Measurements from ENCODE around the gene ANKS1A. TPM values are rescaled to one million over a fixed set of nuclear protein-coding genes. Genes with fewer than 3 reads are reported as not detected.
A peak's percentile ranks its signal among the peaks of the same experiment; 100 is the strongest.
"Not testable (repeated sequence)": the region's sequence is repeated elsewhere in the genome, so short reads cannot be mapped to it uniquely, and the experiment has no call there.

ANKS1A gene
- total RNA-seq, 1 donor from 2014 or later, result 13.6 TPM

DNA sequence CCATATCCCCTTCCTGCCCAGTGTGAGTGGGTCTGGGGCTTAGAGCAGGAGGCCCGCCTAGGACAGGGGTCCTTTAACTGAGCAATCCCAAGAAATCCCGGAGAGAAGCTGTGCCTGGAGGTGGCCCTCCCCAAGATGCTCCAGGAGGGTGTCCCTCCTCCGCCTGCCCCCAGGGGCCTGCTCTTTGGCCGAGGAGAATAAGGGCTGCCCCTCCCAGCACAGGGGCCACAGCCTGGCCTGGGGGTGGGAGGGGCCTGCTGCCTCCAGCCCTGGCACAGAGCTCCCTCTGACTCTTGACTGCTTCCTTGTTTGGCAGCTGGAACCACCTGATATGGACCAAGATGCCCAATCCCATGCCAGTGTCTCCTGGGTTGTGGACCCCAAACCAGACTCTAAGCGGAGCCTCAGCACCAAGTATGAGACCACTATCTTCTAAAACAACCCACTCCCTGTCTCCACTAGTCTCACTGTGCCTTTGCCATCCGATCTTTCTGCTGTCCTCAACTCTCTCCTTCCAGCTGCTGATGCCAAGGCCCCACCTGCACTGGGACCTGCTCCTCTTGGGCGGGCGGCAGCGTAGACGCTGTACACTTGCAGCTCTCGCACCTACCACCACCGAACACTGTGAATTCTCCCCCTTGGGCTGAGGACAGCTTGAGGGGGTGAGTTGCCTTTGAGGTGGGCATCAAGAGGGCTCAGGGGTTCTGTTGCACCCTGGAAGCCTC lies 197.7 kb downstream of the ANKS1A start:
- ATAC-seq, result no peak

GRCh38 chr6:35087361-35088280 lies 198.6 kb downstream of the ANKS1A start:
- peak; percentile 4 for ATAC-seq

- no peak for ATAC-seq
These were observed 199.5 kb downstream of the ANKS1A start for GRCh38 chr6:35088281-35089215.

- ATAC-seq, result no peak
These were observed 200.3 kb downstream of the ANKS1A start for GRCh38 chr6:35089216-35089934.

DNA sequence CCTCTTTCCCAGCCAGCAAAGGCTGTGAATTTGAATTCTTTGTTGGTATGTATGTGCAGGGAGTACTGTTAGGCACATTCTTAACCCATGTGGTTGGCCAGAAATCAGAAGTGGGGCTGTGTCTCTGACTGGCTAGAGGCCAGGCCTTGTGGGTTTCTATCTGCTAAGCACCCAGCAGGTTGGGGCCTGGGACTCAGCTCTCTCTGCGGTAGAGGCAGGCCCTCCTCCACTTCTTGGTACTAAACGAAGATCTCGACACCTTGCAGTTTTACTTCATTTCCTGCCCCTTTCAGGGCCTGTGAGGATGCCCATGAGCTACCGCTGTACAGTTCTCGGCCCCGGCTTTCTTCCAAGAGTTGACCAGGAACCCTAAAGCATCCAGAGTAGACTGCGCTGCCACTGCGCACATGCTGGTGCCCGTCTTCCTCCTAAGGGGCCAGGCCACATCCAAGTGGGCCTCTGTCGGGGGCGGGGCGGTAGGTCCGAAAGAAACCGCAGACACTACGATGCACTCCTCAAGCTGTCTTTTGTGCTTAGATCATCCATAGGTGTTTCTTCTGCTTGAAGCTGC lies 201.0 kb downstream of the ANKS1A start:
- no peak for ATAC-seq

DNA sequence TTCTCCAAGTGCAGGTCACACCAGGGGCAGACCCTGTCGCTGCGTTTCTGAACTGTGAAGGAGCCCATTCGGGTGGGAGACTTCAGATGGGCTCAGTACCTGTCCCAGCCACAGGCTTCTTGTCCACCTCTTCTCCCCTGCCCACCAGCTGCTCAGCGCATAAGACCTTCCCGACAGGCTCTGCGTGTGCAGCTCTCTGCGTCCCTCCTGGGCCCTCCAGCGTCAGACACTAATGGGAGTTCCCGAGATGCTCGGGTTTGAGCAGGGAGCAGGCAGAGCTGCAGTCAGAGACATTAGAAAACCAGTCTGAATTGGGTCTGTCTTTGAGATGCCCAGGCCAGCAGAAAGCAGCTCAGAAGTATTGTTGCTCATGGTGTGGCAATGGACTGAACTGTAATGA lies 201.7 kb downstream of the ANKS1A start:
- no peak for ATAC-seq

DNA sequence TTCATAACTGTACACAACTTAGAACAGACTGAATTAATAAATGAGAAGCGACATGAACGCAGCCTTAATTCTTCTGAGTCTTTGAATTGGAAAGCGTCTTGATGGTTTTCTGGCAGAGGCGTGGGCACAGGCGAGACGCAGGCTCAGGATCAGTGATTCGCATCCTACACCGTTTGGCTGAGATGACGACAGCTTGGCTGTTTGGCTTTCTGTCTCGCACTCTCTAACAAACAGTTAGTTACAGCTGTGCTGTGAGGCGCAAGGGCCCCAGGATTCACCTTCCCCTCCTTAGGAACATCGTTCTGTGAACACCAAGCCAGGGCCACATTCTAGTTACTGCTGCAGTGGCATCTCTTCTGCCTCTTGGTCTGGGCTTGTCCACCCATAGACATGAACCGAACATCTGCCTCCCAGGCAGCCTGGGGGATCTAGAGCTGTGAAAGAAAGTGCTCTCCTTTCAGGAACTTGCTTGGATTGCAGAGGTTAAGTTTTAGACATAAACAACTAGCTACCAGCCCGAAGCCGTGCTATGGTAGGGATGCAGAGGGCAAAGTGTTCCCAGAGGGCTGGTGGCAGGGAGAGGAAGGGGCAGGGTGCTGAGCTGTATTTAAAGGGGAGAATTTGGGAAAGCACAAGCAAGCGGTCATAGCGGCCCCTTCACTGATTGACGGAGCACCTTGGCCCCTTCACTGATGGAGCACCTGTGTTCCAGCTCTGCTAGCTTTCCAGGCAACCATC lies 202.5 kb downstream of the ANKS1A start:
- ATAC-seq, result no peak

DNA sequence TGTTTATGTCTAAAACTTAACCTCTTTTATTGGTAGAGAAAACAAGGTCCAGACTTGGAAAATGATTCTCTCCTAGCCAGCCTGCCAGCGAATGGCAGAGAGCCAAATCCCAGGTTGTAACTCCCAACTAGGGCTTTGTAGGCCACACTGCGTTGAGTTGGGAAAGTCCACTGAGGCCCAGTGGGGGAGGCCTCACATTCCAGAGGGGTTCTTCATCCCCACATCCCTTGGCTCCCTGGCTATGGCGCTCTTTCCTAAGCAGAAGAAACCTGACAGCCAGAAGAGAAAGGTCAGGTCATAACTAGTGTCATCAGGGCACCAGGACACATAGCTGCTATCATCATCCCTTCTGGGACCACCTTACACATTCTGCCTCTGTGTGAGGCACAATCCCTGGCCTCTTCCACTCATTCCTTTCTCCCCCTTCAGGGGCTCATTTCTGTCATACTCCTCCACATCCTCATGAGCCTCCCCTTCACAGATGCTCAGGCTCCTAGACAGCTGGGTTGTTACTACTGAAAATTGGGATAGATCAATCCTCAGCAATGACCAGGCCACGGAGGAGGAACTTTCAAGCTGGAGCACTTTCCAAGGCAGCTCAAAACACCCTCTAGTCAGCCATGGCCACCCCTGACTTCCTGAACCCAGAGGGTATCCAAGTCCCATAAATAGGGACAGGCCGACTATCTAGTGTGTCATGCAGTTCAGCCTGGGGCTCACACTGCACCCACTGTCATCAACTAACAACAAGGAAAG lies 203.5 kb downstream of the ANKS1A start:
- no peak for ATAC-seq

GRCh38 chr6:35093118-35093445 lies 204.0 kb downstream of the ANKS1A start:
- no peak for ATAC-seq

DNA sequence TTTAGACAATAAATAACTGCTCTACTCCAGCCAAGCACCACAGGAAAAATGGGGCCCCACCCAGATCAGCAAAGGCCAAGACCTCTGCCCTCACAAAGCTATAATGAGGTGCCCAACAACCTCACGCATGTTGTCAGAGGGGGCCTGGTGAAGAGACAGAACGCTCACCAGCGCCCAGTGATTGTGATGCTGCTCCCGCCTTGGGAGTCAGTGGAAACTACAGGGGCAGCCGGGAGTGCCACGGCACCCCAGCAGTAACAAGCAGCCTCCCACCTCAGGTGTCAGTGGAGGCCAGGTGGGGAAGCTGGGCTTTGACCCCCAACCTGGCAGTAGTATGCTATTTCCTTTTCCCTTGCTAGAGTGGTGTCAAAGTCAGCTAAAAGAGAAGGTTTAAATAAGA lies 204.7 kb downstream of the ANKS1A start:
- no peak for ATAC-seq

GRCh38 chr6:35094183-35094582 lies 205.1 kb downstream of the ANKS1A start:
- ATAC-seq, result no peak

DNA sequence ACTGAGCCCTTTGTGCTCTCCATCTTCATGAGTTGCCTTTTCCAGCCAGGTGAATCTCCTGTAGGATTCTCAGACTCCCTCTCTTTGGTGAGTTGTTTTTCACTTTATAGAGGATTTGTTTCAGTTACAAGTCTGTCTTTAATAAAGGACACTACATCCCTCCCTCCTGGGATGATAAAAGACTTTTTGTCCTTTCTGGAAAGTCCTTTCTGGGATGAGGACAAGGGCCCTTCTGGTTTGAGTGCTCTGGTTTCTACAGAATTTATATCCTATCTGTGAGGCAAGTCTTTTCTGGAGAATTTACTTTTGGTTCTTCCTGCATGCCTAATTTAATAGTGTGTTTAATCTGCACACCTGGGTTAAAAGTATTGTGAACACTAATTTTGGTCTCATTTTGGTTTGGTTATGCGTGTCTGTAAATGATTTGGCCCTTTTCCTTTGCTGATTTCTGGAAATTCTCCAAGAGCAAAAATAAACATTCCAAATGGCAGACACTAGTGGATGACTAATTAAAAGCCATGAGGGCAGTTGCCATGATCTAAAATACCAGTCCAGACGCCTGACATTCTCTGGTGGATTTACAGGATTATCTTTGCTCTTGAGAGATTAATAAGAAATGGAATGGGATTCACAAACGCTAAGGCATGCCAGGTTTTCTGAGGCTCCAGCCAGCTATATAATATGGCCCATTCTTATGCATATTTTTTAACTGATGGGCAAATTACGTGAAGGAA lies 207.2 kb downstream of the ANKS1A start:
- ATAC-seq, result peak; percentile 85

- no peak for ATAC-seq
These were observed 210.1 kb downstream of the ANKS1A start for GRCh38 chr6:35099116-35099515.

- ATAC-seq, result no peak
These were observed 216.0 kb downstream of the ANKS1A start for GRCh38 chr6:35105078-35105477.

GRCh38 chr6:35106061-35106460 lies 217.0 kb downstream of the ANKS1A start:
- ATAC-seq, result not testable (repeated sequence)

DNA sequence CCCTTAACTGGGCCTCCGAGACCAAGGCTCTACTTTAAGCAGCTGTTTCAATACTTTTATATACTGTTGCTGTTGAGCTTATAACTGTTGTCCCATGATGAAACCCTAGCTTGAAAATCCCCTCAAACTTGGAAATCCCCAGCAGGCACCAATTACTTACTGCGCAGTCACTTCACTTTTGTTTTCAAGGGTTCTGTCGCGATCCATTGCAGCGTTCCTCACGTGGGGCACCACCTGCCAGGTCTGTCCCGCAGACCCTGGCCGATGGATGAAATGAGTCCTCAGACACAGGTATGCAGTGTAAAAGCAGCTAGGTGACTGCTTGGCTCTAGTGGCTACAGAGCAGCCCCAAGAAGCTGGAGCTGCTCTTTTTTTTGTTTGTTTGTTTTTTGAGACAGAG lies 218.2 kb downstream of the ANKS1A start:
- not testable (repeated sequence) for ATAC-seq

GRCh38 chr6:35107761-35108160 lies 218.7 kb downstream of the ANKS1A start:
- not testable (repeated sequence) for ATAC-seq

GRCh38 chr6:35108309-35108885 lies 219.3 kb downstream of the ANKS1A start:
- no peak for ATAC-seq

- ATAC-seq, result no peak
These were observed 231.7 kb downstream of the ANKS1A start for GRCh38 chr6:35120746-35121145.
